ENCODE results near the gene SGPP1.

- TF ChIP-seq, protein P1, sequence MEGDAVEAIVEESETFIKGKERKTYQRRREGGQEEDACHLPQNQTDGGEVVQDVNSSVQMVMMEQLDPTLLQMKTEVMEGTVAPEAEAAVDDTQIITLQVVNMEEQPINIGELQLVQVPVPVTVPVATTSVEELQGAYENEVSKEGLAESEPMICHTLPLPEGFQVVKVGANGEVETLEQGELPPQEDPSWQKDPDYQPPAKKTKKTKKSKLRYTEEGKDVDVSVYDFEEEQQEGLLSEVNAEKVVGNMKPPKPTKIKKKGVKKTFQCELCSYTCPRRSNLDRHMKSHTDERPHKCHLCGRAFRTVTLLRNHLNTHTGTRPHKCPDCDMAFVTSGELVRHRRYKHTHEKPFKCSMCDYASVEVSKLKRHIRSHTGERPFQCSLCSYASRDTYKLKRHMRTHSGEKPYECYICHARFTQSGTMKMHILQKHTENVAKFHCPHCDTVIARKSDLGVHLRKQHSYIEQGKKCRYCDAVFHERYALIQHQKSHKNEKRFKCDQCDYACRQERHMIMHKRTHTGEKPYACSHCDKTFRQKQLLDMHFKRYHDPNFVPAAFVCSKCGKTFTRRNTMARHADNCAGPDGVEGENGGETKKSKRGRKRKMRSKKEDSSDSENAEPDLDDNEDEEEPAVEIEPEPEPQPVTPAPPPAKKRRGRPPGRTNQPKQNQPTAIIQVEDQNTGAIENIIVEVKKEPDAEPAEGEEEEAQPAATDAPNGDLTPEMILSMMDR (IDR thresholded peaks at IDR 0.05), result no peak
- TF ChIP-seq POLR2AphosphoS5 (IDR thresholded peaks at IDR 0.05) (no peak), POLR2A (IDR thresholded peaks at IDR 0.05; ENCODE audit: low read depth) (no peak), EP300 (IDR thresholded peaks at IDR 0.05) (no peak)
Measured at GRCh38 chr14:63689132-63689531, 38.7 kb downstream of the SGPP1 start.

Data from esophagus muscularis mucosa (tissue), 4 donors.